Measurements from ENCODE around the gene BOLL. TPM values are rescaled to one million over a fixed set of nuclear protein-coding genes. Genes with fewer than 3 reads are reported as not detected.
"Not testable (repeated sequence)": the region's sequence is repeated elsewhere in the genome, so short reads cannot be mapped to it uniquely, and the experiment has no call there.

BOLL gene
- total RNA-seq, 1 donor from 2014 or later: not detected

- intact Hi-C loops (cut with micrococcal nuclease): loop anchor here (1.0 to 10.0 kb wide), 10 partner anchors 71 to 1643 kb away; partner anchors contain the start of genes DNAH7, PGAP1 and STK17B
Observed at GRCh38 chr2:197707316-197708213, 77.6 kb downstream of the BOLL start.

- intact Hi-C loops (cut with micrococcal nuclease): loop anchor here (1.0 to 10.0 kb wide), 10 partner anchors 71 to 1642 kb away; partner anchors contain the start of genes DNAH7, PGAP1 and STK17B
Observed at GRCh38 chr2:197706839-197707207, 78.3 kb downstream of the BOLL start.

GRCh38 chr2:197705912-197706838 lies 78.9 kb downstream of the BOLL start:
- intact Hi-C loops (cut with micrococcal nuclease): loop anchor here (1.0 to 10.0 kb wide), 18 partner anchors 81 to 1641 kb away; partner anchors contain the start of genes CCDC150, COQ10B, DNAH7 and GTF3C3

- intact Hi-C loops (cut with micrococcal nuclease): loop anchor here (1.0 to 10.0 kb wide), 17 partner anchors 99 to 1641 kb away; partner anchors contain the start of genes CCDC150, COQ10B, DNAH7 and GTF3C3
Observed at GRCh38 chr2:197705121-197705911, 79.8 kb downstream of the BOLL start, which contains the start of gene MARS2. Gene MARS2 (plus strand): TSS chr2:197705369. CDS start chr2:197705406, 37 bp downstream.

GRCh38 chr2:197704434-197705120 lies 80.5 kb downstream of the BOLL start:
- intact Hi-C loops (cut with micrococcal nuclease): loop anchor here (1.0 to 10.0 kb wide), 17 partner anchors 100 to 1640 kb away; partner anchors contain the start of genes CCDC150, COQ10B, DNAH7 and GTF3C3

GRCh38 chr2:197700960-197701359 lies 84.2 kb downstream of the BOLL start:
- intact Hi-C loops (cut with micrococcal nuclease): loop anchor here (10.0 kb wide), 3 partner anchors 506 to 1636 kb away; partner anchors contain the start of genes DNAH7 and STK17B

- intact Hi-C loops (cut with micrococcal nuclease): loop anchor here (10.0 kb wide), 3 partner anchors 505 to 1635 kb away; partner anchors contain the start of genes DNAH7 and STK17B
Observed at GRCh38 chr2:197699724-197700123, 85.4 kb downstream of the BOLL start.

- intact Hi-C loops (cut with micrococcal nuclease): not testable (repeated sequence)
Observed at GRCh38 chr2:197696571-197696970, 88.5 kb downstream of the BOLL start.

- intact Hi-C loops (cut with micrococcal nuclease): not testable (repeated sequence)
Observed at GRCh38 chr2:197695971-197696370, 89.1 kb downstream of the BOLL start.

GRCh38 chr2:197695206-197695605 lies 89.9 kb downstream of the BOLL start:
- intact Hi-C loops (cut with micrococcal nuclease): not testable (repeated sequence)

- intact Hi-C loops (cut with micrococcal nuclease): no loop called here
Observed at GRCh38 chr2:197677483-197677882, 107.6 kb downstream of the BOLL start.

- intact Hi-C loops (cut with micrococcal nuclease): no loop called here
Observed at GRCh38 chr2:197677056-197677455, 108.1 kb downstream of the BOLL start.

Other genes with a start within 250 kb of the BOLL start
- not detected in 2 replicates for gene RFTN2, start 109.7 kb downstream of the BOLL start, total RNA-seq
- 12.8 and 14.7 TPM in 2 replicates for gene MARS2, start 80.0 kb downstream of the BOLL start, total RNA-seq
- 2.5 and 2.7 TPM in 2 replicates for gene PLCL1, start 19.3 kb upstream of the BOLL start, total RNA-seq

Data from T-helper 1 cell treated with Interleukin-12 subunit alpha and Interleukin-12 subunit beta and Interleukin-4 antibody, amounts not matched to agents 30 ng/mL and 1 ng/mL, for 36 hours (primary cell).